HG02885 (cell line): ENCODE results near the gene PITX3.

ENCODE experiments used
- ATAC-seq: cut with Tn5 transposase; IDR thresholded peaks from one replicate; pipeline ENCODE4 v1.9.1; 2021; ENCODE audit warnings: mild to moderate bottlenecking; ENCODE audit not compliant: unreplicated experiment, poor library complexity

Gene PITX3

DNA sequence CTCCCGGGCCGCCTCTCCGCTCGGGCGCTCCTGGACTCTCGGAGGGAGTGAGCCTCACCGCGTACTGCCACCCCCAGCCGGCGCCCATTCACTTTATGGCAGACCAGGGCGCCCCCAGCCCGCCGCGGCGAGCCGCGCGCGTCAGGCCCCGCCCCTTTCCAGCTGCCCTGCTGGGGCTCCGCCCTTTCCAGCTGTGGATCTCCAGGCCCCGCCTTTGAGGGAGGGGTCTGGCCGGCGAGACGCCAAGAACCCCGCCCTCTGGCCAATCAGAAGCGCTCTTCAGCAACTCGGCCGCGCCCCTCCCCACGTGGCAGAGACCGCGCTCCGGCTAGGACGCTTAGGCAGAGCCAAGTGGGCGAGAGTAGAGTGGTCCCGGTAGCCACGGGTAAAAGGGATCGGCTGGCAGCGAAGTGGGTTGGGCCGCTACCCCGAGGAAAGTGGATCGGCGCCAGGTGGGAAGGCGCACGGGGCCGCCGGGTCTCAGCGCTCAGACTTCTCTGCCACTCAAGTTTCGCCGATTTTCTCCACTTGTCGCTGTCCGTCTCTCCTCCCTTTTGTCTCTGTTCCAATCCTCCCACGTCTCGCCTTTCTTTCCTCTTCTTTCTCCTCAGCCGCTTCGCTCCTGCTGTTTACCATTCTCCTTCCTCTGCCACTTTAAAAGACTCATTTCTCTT is at the start of gene PITX3:
Gene PITX3, minus strand, starts transcription at position 69 of the 674 bp plus-strand sequence. CDS start 9,432 bp downstream, outside the sequence.
- peak; percentile 38 for ATAC-seq

DNA sequence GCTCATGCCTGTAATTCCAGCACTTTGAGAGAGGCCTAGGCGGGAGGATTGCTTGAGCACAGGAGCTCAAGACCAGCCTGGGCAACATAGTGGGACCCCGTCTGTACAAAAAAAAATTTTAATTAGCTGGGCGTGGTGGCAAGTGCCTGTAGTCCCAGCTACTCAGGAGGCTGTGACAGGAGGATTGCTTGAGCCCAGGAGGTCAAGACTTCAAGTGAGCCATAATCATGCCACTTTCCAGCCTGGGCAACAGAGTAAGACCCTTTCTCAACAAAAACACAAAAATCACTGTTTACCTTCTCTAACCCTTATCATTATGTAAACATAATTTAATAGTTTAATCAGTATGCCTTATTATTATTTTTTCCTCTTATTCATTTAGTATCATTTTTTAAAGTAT is 48.5 kb upstream of the PITX3 start:
- ATAC-seq: no peak

- ATAC-seq: no peak
Measured at GRCh38 chr10:102289356-102289755, 48.0 kb upstream of the PITX3 start.

DNA sequence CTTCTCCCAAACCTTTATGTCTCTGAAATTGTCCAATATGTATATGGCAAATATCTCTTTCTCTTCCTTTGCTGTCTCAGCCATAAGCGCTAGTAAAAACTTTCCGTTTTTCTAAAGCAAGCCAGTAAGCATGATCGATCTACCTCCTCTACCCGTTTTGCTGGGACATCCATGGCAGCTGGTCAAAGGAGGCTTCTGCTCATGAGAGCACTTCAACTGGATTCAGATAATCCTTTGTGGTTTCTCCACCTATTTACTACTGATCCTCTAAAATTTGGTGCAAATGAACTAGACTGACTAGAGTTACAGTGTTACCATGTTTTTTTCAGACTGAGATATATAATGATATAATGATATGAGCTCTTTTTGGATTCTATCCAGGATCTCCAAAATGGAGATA is 46.7 kb upstream of the PITX3 start:
- ATAC-seq: no peak

- no peak for ATAC-seq
Measured at GRCh38 chr10:102287538-102287937, 46.2 kb upstream of the PITX3 start.

DNA sequence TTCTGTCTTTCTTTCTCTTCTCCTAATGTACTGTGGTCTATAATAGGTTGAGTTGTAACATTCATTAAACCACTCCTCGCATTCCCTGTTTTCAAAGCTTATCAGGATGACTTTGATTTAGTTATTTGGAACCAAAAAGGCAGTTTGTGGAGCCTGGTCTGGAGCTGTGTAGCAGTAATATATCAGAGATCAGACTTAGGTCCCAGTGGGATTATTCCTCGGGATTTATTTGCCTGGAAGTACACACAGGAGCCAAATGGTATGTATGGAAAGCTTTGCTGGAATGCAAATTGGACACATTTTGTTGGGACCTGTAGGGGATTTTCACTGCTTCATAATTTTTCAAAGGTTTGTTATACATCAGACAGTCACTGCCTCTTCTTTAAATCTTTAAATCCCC is 44.9 kb upstream of the PITX3 start:
- ATAC-seq: no peak

- no peak for ATAC-seq
Measured at GRCh38 chr10:102285133-102285532, 43.8 kb upstream of the PITX3 start.

- no peak for ATAC-seq
Measured at GRCh38 chr10:102284531-102284930, 43.2 kb upstream of the PITX3 start.

DNA sequence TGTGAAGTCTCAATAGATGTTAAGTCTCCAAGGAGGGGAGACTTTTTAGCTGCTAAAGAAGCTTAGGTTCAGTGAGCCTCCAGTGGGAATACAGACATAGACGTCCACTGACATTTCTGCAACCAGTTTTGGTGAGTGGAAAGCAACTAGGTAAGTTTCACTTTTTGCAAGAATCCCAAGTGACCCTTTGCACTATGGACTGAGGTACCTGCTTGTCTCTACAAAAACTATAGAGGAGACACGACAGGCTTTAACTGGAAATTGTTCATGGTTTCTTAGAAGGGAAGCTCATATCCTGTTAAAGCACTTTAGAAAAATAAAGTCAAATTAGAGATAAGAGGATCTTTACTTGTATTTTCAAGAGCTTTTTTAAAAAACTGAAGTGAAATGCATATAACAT is 42.6 kb upstream of the PITX3 start:
- ATAC-seq: no peak

DNA sequence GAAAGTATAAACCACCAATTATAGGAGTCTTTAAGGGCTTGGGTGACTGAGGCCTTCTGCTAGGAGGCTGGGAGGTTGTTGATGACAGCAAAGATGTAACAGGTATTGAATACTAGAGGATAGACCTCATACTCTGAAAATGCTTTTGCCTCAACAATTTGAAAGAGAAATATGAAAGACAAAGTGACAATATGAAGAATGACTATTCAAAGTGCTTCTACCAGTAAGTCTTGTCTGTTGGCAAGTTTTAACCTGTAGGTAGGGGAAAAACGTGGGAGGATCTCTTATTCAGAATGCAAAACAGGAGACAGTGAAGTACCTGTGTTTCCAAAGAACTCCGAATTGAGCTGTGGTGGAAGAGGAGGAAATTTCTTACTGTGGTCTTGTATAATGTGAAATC is 42.2 kb upstream of the PITX3 start:
- ATAC-seq: no peak

DNA sequence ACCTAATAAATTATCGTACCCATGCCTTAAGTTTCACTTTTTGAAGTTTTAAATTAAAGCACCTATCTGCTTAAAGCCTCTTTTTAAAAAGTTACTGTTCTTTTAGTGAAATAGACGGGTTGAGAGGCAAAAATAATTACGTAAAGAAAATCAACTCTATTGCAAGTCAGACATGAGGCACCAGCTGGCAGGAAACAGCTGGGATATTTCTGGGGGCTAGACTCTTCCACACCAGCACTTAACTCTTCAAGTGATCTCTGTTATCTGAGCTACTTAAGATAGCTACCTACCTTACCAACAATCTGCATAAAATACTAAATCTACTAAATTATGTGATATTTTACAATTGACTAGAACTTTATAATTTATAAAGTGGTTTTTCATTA is 39.8 kb upstream of the PITX3 start:
- no peak for ATAC-seq

- no peak for ATAC-seq
Measured at GRCh38 chr10:102280397-102281101, 39.2 kb upstream of the PITX3 start.

DNA sequence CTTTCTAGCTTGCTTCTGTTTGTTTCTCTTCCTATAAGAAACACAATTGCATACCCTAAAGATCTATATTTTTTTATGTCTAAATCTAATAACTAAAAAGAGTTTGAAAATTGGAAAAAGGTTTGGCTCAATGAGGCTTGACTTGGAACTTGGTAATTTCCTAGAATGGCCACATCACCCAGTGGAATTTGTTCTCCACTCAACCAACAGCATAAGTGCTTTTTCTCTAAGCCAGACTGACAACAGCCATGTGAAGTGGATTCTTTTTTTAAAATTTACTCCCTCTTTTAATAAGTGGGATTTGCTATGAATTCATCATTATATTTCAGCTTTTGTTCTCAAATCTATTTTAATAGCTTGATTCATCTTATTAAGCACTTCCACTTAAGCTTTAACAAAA is 37.8 kb upstream of the PITX3 start:
- ATAC-seq: no peak

GRCh38 chr10:102275343-102275742 is 34.0 kb upstream of the PITX3 start:
- no peak for ATAC-seq

GRCh38 chr10:102274062-102274461 is 32.8 kb upstream of the PITX3 start:
- ATAC-seq: no peak

GRCh38 chr10:102269017-102269416 is 27.7 kb upstream of the PITX3 start:
- ATAC-seq: no peak

DNA sequence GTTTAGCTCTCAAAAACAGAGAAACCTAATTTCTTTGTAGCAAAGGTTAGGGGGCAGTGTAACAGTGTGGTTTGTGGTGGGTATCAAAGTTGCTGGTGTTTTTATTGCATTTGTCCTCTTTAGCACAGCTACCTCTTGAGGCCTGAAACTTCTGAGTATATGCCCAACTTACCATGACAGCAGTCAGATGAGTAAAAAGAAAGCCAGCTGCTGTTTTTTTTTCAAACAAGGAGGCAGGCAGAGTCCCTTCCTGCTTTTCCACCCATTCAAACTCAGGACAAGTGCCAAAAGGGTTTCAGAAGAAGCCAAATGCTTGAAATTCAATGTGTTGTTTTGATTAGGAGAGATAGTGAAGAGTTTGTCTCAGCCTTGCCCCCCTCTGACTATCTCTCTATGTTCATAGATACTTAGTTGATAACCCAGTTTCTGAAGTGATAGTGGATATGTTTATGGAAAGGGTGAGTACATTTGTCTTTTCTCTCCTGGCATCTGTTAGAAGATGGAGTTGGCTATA is 27.1 kb upstream of the PITX3 start:
- no peak for ATAC-seq

DNA sequence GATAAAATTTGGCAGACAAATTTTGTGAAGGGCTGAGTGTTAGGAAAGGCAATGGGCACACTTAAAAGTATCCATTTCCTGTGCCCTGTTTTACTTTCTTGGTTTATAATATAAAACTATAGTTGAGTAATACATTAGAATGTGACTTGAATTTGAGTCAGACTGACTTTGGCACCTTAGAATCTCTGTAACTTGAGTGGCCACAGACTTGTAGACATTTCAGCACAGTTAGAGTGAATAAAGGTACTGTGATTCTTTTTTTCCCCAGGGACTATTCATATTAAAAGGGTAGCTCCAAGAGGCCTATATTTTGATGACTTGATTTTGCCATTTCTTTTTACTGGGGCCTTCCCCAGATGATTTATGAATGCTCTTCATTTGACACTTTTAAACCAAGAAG is 26.4 kb upstream of the PITX3 start:
- ATAC-seq: no peak

DNA sequence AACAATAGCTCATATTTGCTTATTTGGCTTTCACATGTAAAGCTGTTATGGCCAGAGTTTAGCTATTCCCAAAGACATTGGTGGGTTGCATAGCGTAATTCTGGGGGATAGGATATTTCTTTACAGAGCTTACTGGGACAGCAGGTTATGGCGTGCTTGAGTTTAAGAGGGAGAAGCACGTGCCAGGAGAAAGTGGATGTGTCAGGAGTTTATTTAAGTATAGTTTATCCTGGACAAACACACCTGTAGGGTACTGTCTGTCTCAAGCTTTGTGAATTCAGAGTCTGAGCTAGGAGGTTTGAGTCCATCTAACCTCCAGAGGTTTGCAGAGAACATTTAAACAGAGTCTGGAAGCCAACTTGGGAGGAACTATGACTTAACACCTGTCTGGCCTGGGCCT is 25.4 kb upstream of the PITX3 start:
- no peak for ATAC-seq

DNA sequence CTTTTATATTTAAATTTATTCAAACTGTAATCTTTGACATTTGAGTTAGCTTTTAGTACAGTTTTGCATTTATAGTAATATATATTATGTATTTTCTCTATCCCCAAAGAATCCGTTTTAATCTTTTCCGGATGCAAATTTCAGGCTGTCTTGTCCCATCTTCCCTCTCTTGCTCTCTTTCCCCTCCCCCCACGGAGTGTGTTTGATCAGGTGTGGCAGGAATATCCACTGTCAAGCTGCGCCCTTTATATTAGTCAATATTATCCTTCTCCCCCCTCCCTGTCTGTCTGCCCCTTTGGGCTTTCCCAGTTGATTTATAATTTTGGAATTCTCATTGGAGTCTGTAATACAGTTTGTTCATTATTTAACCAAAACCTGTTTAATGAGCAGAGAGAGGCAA is 23.1 kb upstream of the PITX3 start:
- no peak for ATAC-seq

GRCh38 chr10:102262744-102263370 is 21.5 kb upstream of the PITX3 start:
- no peak for ATAC-seq
